Type B pancreatic cell (in vitro differentiated cells): ENCODE measurements around the gene TMEM196. TPM values are rescaled to one million over a fixed set of nuclear protein-coding genes. Genes with fewer than 3 reads are reported as not detected.

ENCODE experiments used
- DNase-seq: peaks from one replicate; pipeline ENCODE4 v3.0.0; 2021; ENCODE audit warnings: mixed read lengths; ENCODE audit not compliant: unreplicated experiment; ENCODE audit errors: extremely low spot score
- H3K27ac Mint-ChIP-seq: 2 replicates; pipeline ENCODE4 v1.8.0; 2021; ENCODE audit warnings: mild to moderate bottlenecking, mixed read lengths
- H3K27me3 Mint-ChIP-seq: 2 replicates; pipeline ENCODE4 v1.8.0; 2021; ENCODE audit warnings: mixed read lengths
- H3K36me3 Mint-ChIP-seq: 2 replicates; pipeline ENCODE4 v1.8.0; 2021; ENCODE audit warnings: mixed read lengths
- H3K4me1 Mint-ChIP-seq: one replicate; pipeline ENCODE4 v1.8.0; 2021; ENCODE audit warnings: mixed read lengths; ENCODE audit not compliant: unreplicated experiment
- H3K4me3 Mint-ChIP-seq: 2 replicates; pipeline ENCODE4 v1.8.0; 2021; ENCODE audit warnings: mild to moderate bottlenecking, mixed read lengths
- H3K9me3 Mint-ChIP-seq: 2 replicates; pipeline ENCODE4 v1.8.0; 2021; ENCODE audit warnings: mixed read lengths
- long read RNA-seq: library from polyadenylated mRNA; unstranded; transcript quantifications from one replicate; pipeline ENCODE4 v2.0.0, GENCODE V29; 2020
- total RNA-seq: library from RNA; stranded (reverse); gene quantifications from 2 replicates; pipeline ENCODE4 v1.2.1, GENCODE V29; 2021; ENCODE audit warnings: low replicate concordance
- TF ChIP-seq, protein P1 (sequence below): fragments of 200-600 bp; sonication (generic); conservative IDR thresholded peaks from 2 replicates; pipeline ENCODE4 v1.5.0; 2021; ENCODE audit warnings: antibody characterized with exemption, mild to moderate bottlenecking

The TMEM196 gene
- total RNA-seq = 0.68 and 1.5 TPM in 2 replicates
- long read RNA-seq, partial matches to known transcripts = 0 of 1 reads
- long read RNA-seq, other reads (novel, unspliced or antisense) = 1 of 1 reads

GRCh38 chr7:19772841-19773760 lies at the start of gene TMEM196:
TSS of gene TMEM196 (minus strand) at chr7:19773617. CDS start at chr7:19772696, 921 bp downstream.
- Mint-ChIP-seq H3K9me3 (no peaks in the 10 kb centered on the region), H3K4me1 (peaks cover 11% of the 10 kb centered on the region), H3K4me3 (peak within 1 kb of the TSS; percentile 90), H3K36me3 (no peaks in the 10 kb centered on the region), H3K27ac (peak within 1 kb of the TSS; percentile 79), H3K27me3 (peaks cover 60% of the 10 kb centered on the region)
- DNase-seq = no peak
- TF ChIP-seq, protein P1, sequence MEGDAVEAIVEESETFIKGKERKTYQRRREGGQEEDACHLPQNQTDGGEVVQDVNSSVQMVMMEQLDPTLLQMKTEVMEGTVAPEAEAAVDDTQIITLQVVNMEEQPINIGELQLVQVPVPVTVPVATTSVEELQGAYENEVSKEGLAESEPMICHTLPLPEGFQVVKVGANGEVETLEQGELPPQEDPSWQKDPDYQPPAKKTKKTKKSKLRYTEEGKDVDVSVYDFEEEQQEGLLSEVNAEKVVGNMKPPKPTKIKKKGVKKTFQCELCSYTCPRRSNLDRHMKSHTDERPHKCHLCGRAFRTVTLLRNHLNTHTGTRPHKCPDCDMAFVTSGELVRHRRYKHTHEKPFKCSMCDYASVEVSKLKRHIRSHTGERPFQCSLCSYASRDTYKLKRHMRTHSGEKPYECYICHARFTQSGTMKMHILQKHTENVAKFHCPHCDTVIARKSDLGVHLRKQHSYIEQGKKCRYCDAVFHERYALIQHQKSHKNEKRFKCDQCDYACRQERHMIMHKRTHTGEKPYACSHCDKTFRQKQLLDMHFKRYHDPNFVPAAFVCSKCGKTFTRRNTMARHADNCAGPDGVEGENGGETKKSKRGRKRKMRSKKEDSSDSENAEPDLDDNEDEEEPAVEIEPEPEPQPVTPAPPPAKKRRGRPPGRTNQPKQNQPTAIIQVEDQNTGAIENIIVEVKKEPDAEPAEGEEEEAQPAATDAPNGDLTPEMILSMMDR = no peak

GRCh38 chr7:19816128-19816527 lies 42.7 kb upstream of the TMEM196 start:
- no peak overlapping the region for H3K4me3 Mint-ChIP-seq

GRCh38 chr7:19815546-19815945 lies 42.1 kb upstream of the TMEM196 start:
- Mint-ChIP-seq H3K27me3 (no peaks in the 10 kb centered on the region), H3K36me3 (no peaks in the 10 kb centered on the region), H3K4me1 (no peaks in the 10 kb centered on the region), H3K27ac (no peak overlapping the region), H3K9me3 (no peaks in the 10 kb centered on the region), H3K4me3 (no peak overlapping the region)
- no peak for DNase-seq
- TF ChIP-seq, protein P1 = no peak

More at GRCh38 chr7:19816128-19816527, 42.7 kb upstream of the TMEM196 start:
- Mint-ChIP-seq H3K4me1 (no peaks in the 10 kb centered on the region), H3K27me3 (no peaks in the 10 kb centered on the region), H3K9me3 (no peaks in the 10 kb centered on the region), H3K27ac (no peak overlapping the region), H3K36me3 (no peaks in the 10 kb centered on the region)
- TF ChIP-seq, protein P1 = no peak
- no peak for DNase-seq

DNA sequence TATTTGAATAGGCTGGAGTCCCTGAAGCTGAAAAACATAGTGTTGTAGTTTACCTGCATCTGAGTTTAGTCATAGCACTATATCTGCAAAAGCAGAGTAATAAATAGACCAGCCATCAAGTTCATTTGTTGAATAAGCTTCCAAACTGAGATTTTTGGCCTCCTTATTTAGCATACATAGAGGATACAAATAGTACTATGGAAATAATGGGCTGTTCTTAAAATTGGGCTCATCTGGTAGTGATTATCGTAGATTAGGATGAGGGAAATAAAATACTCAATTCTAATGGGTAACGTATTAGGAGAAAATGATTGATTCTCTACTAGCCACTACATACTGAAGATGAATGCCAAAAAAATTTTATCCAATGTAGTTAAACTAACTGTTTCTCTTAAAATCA lies 41.4 kb upstream of the TMEM196 start:
- DNase-seq = no peak
- TF ChIP-seq, protein P1 = no peak
- no peaks in the 10 kb centered on the region for H3K36me3 Mint-ChIP-seq
- H3K27ac Mint-ChIP-seq = no peak overlapping the region
- no peaks in the 10 kb centered on the region for H3K9me3 Mint-ChIP-seq
- H3K4me3 Mint-ChIP-seq = no peak overlapping the region
- no peaks in the 10 kb centered on the region for H3K27me3 Mint-ChIP-seq
- H3K4me1 Mint-ChIP-seq = no peaks in the 10 kb centered on the region

- Mint-ChIP-seq H3K4me3 (no peak overlapping the region), H3K27ac (no peak overlapping the region), H3K27me3 (no peaks in the 10 kb centered on the region), H3K9me3 (no peaks in the 10 kb centered on the region), H3K36me3 (no peaks in the 10 kb centered on the region), H3K4me1 (no peaks in the 10 kb centered on the region)
- TF ChIP-seq, protein P1 = no peak
- no peak for DNase-seq
Measured at GRCh38 chr7:19811386-19811785, 38.0 kb upstream of the TMEM196 start.
